Anterior cingulate cortex (tissue), 58 donors: ENCODE results near the gene ARL4C.
"Not testable (repeated sequence)": the region's sequence is repeated elsewhere in the genome, so short reads cannot be mapped to it uniquely, and the experiment has no call there.

Experiments used
- DNase-seq, 58 donors: peaks; one replicate each; lab custom pipeline; 2025; lab: John Stamatoyannopoulos, UW

The ARL4C gene

DNA sequence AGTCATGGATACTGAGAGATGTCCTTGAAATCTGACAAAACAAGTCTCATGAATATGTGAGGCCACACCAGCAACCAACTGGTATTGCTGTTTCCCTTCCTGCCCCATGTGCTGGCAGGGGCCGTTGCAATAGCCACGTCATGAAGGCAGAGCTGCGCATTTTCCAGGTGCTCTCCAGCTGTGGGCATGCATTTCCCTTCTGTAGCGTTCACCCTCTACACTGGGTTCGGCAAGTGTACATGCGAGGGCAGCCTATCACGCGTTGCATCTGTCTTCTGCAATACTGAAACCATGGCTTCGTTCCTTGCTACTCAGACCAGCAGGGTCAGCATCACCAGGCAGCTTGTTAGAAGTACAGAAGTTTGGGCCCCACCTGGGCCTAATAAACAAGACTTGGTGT, 17.4 kb downstream of the ARL4C start:
- DNase-seq = no peak

DNA sequence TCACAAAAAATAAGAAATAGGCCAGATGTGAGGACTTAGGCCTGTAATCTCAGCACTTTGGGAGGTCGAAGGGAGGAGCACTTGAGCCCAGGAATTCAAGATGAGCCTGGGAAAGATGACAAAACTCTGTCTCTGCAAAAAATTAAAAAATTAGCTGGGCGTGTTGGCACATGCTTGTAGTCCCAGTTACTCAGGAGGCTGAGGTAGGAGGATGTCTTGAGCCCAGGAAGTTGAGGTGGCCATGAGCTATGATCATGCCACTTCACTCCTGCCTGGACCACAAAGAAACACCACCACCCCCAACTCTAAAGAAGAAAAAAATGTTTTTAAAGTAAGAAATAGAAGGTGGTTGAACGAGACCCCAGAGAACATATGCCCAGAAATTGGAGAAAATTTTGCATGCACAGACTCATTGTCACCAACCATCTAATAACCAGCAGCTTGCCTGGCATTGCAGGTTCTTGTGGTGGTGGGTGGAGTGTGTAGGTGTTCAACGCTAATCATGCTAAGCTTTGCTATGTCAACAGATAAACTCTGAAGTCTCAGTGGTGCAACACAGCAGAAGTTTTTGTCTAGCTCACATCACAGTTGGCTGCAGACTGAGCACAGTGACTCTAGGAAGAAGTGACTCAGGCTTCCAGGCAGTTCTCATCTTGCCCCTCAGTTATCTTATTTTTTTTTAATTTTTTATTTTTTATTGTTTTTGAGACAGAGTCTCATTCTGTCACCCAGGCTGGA, 18.6 kb downstream of the ARL4C start:
- no peak for DNase-seq

DNA sequence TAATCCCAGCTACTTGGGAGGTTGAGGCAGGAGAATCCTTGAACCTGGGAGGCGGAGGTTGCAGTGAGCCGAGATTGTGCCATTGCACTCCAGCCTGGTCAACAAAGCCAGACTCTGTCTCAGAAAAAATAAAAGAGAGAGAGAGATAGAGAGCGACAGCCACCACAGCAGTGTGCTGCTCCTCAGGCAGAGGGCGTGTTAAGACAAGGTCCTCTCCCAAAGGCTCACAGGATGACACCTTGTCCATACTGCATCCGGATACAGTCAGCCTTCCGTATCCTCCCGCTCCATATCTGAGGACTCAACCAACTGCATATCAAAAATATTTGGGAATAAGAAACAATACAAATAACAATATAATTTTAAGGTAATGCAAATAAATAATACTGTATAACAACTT, 20.1 kb downstream of the ARL4C start:
- no peak for DNase-seq

DNA sequence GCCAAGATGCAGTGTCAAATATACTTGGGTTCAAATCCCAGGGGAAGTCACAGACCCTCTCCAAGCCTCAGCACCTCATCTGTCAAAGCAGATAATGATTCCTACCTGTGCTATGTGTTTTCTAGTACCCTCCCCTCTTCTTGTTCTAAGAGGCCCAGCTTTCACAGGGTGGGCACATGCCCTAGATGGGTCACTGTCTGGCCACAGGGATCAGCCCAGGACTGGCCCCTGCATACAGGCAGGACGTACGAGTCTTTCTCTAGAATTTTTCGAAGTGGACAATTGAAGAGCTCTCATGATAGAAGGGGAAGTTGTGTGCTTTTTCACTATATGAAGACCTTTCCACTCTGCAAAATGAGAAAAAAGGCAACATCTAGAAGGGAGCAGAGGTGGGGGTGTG, 22.2 kb downstream of the ARL4C start:
- DNase-seq = no peak

DNA sequence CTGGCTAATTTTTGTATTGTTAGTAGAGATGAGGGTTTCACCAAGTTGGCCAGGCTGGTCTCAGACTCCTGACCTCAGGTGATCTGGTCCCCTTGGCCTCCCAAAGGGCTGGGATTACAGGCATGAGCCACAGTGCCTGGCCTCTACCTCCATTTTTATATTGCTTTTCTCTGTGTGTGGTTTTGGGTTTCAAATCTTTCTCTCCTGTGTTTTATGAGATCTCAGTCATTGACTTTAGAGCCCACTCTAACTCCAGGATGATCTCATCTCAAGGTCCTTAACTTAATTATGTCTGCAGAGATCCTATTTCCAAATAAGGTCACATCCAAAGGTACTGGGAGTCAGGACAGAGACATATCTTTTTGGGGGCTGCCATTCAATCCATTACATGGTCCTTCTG, 24.7 kb downstream of the ARL4C start:
- no peak for DNase-seq

- DNase-seq = no peak
Measured at GRCh38 chr2:234469972-234470371, 26.9 kb downstream of the ARL4C start.

- DNase-seq = no peak
Measured at GRCh38 chr2:234469251-234469845, 27.5 kb downstream of the ARL4C start.

DNA sequence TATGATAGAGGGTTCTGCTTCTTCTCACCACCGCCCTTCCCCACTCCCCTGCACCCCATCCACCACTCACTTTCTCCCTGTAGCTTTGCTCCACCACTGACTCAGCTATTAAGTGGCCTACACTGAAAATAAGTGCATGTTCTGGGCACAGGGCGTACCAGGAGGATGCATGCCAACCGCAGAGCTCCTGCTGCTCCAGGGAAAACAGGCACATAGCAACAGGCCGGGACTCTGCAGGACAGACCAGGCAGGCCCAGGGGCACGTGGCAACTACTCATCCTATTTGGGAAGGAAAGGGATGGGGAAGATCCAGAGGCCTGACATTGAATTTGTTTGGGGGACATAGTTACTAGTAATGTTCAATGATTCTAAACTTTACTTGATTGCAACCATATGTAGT, 28.4 kb downstream of the ARL4C start:
- DNase-seq = peak in 11 of 58 donors; percentile 9 to 67 (median 25)

DNA sequence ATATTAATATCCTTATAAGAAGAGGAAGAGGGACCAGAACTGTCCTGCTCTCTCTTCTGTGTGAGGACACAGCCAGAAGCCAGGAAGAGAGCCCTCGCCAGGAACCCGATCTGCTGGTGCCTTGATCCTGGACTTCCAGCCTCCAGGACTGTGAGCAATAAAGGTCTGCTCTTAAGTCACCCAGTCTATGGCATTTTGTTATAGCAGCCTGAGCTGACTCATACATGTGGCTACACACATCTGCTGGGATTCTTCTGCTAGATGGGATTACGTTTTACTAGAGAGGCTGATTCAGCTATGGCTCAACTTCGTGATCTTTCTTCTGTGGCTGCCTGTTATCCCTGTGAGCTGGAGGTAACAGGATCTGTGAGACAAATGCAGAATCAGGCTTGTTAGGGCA, 29.6 kb downstream of the ARL4C start:
- DNase-seq = no peak

DNA sequence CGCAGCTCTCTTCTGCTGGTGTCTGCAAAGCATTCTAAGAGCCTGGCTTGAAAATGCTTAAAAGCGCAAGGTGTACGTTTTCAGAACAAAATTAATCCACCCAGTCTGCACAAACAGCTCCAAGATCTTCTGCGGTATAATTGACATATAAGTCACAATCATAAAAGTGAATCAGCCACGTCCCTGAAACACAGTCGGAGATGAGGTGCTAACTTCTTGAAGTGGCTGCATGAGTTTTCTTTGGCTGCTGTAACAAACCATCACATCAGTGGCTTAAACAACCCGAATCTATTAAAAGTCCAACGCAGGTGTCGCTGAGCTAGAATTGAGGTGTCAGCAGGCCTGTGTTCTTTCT, 32.6 kb downstream of the ARL4C start:
- no peak for DNase-seq

DNA sequence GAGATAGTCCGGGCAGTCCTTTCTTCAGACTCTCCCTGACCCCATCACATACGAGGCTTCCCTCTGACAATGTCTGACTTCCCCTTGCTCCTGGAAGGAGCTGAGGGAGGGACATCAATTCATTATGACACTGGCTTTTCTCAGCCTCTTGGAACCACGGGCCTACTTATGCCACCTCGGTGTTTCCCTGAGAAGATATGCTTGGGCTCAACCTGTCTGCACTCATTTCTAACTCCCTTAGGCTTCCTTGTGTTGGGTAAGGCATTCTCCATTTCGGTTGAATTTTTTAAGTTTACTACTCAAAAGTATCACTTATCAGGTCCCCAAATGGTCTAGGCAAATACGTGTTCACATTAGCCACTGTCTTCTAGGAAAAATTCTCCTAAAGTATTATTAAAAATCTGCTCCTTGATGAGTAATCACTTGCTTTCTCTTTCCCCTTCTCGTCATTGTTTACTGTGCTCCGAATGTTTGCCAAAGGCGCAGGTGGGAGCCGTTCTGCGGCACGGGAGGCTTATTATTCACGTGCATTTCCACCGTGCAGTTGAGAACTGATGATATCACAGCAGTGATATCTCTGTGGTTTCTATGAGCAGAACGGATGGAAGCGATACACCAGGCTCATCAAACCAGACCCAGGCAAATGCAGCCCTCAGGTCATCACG, 33.1 kb downstream of the ARL4C start:
- no peak for DNase-seq

DNA sequence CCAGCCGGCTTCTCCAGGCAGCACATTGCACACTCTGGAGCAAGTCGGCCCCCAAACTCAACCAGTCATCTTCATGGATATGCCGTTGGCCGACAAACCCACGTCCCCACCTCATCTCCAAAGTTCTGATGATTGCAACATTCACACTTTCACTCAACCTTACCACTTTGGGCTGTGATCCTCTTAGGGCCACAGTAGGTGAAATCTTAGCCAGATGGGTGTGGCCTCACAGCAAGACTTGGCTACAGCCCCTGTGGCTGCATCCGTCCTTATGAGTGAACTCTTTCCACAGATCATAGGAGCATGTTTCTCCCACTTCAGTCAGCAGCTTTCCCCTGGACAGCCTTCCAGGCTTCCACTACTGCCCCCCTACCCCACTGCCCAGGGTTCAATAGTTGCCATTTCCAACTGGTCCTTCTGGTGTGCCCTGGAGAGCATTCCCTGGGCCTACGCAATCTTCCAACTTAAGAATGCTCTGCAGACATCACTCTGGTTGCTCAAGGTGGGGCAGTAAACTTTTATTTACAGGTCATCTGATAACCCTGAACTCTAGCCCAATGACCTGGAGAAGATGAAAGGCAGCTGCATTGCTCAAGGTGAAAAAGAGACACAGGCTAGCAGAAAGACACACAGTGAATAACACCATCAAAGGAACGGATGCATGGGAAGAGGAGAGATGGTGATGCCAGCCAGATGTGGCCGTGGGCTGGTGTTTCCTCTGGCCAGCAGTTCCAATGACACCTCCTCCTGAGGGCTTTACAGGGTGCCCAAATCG, 34.5 kb downstream of the ARL4C start:
- no peak for DNase-seq

- DNase-seq = no peak
Measured at GRCh38 chr2:234459401-234460009, 37.4 kb downstream of the ARL4C start.

- no peak for DNase-seq
Measured at GRCh38 chr2:234458466-234458865, 38.4 kb downstream of the ARL4C start.

GRCh38 chr2:234457421-234457820, 39.5 kb downstream of the ARL4C start:
- DNase-seq = no peak

DNA sequence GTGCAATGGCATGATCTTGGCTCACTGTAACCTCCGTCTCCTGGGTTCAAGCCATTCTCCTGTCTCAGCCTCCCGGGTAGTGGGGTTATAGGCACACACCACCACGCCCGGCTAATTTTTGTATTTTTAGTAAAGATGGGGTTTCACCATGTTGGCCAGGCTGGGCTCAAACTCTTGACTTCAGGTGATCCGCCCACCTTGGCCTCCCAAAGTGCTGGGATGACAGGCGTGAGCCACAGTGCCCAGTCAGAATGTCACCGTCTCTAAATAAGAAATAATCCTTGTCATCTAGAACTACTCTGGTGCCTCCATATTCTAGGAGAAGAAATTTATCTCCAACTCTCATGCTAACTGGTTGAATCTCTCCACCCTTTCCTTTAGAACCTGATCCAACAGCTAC, 41.6 kb downstream of the ARL4C start:
- DNase-seq = not testable (repeated sequence)

- DNase-seq = no peak
Measured at GRCh38 chr2:234454433-234454832, 42.4 kb downstream of the ARL4C start.

DNA sequence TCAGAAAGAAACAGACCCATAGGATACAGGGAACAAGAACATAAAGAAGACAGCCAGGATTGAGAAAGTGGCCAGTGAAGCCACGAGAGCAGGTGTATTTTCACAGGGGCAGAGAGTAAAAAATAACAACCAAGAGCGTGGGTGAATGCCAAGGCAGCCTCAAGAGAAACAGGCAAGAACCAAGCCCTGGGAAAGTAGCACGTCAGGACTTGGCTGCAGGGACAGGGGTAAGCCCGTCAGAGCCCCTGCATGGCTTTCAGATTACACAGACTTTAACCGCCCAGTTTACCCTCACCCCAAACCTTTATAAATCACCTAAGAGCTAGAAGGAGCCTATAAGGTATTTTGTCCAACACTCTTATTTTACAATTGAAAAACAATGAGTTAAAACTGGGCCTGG, 43.7 kb downstream of the ARL4C start:
- no peak for DNase-seq

DNA sequence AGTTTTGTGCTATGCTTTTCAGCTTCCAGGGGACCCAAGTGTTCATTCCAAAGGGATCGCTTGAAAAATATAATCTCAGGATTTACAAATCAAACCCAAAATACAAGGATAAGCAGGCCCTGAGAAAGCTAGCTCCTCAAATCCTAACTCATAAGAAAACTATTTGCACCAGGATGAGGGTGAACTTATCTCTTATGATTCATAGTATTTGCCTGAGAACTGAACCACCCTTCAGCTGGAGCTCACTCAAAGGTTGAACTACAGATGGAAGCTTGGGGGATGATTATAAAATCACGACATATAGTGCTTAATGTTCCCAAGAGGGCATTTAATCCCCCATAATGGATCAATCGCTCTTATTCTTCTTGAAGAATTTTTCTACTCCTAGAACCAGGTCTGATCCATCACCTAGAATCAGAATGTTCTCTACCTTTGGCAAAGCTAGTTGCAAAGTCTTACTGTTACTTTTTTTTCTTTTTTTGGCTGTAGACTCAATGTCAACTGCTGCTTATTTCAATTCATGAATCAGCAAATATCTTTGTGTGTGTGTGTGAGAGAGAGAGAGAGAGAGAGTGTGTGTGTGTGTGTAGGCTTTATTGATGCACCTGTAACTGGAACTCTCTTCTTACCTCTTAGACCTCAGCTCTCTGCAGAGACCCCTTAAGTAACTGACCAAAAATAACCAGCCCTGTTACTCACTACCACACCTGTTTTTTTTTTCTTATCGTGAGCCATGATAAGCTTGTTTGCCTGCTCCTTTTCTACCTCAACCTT, 44.8 kb downstream of the ARL4C start:
- no peak for DNase-seq

- no peak for DNase-seq
Measured at GRCh38 chr2:234451242-234451641, 45.6 kb downstream of the ARL4C start.
